ENCODE data around the gene THAP4.

- no peak for TF ChIP-seq CTCF (optimal IDR thresholded peaks at IDR 0.05 in 1 of 3, IDR thresholded peaks at IDR 0.05 in 1 of 3, conservative IDR thresholded peaks at IDR 0.05 in 1 of 3; ENCODE audit: extremely low read depth in 1 of 3, insufficient read depth in 2 of 3, low read length in 3 of 3)
- no peak for TF ChIP-seq EZH2 (IDR thresholded peaks at IDR 0.05; ENCODE audit: low read length)
These were observed 91.2 kb downstream of the THAP4 start for GRCh38 chr2:241545523-241546473.

Measured in keratinocyte (primary cell).